Sigmoid colon (tissue), 3 donors: ENCODE measurements around the gene KLHL11.

Experiments
- CTCF ChIP-seq, 4 experiments: fragments of 450-650 bp in 3 of 4; fragments of 200-600 bp in 1 of 4; IDR thresholded peaks; one replicate each; pipeline ENCODE4 v1.5.1; 2016 to 2019; ENCODE audit warnings: antibody characterized with exemption in 4 of 4, mild to moderate bottlenecking in 3 of 4, moderate library complexity in 2 of 4
- POLR2A ChIP-seq, 2 donors: fragments of 450-650 bp; IDR thresholded peaks; one replicate each; pipeline ENCODE4 v1.6.1; 2016; ENCODE audit warnings: antibody characterized with exemption in 2 of 2, mild to moderate bottlenecking in 2 of 2, moderate library complexity in 2 of 2

- no peak for TF ChIP-seq CTCF (IDR thresholded peaks at IDR 0.05)
- TF ChIP-seq POLR2A (IDR thresholded peaks at IDR 0.05): no peak
Measured at GRCh38 chr17:41823141-41823524, 42.1 kb downstream of the KLHL11 start.
